ENCODE data around the gene KNSTRN.

The KNSTRN gene

GRCh38 chr15:40367371-40367685 lies 15.2 kb upstream of the KNSTRN start:
- no peak for DNase-seq

GRCh38 chr15:40367686-40368611 lies 14.6 kb upstream of the KNSTRN start:
- DNase-seq: peak; percentile 72

GRCh38 chr15:40368719-40369473 lies 13.6 kb upstream of the KNSTRN start:
- DNase-seq: no peak

GRCh38 chr15:40369474-40369869 lies 13.0 kb upstream of the KNSTRN start:
- DNase-seq: no peak

GRCh38 chr15:40369971-40370370 lies 12.6 kb upstream of the KNSTRN start:
- no peak for DNase-seq

GRCh38 chr15:40372981-40373380 lies 9.5 kb upstream of the KNSTRN start:
- DNase-seq: no peak

- DNase-seq: no peak
Observed at GRCh38 chr15:40377606-40378005, 4.9 kb upstream of the KNSTRN start.

- DNase-seq: no peak
Observed at GRCh38 chr15:40379374-40379773, 3.1 kb upstream of the KNSTRN start.

- no peak for DNase-seq
Observed at GRCh38 chr15:40379853-40380252, 2.7 kb upstream of the KNSTRN start.

- DNase-seq: no peak
Observed at GRCh38 chr15:40380636-40381035, 1.9 kb upstream of the KNSTRN start.

GRCh38 chr15:40381818-40382529 lies 547 bp upstream of the KNSTRN start:
- no peak for DNase-seq

- no peak for DNase-seq
Observed at GRCh38 chr15:40386480-40386879, 4.0 kb downstream of the KNSTRN start.

- no peak for DNase-seq
Observed at GRCh38 chr15:40388941-40389823, 6.7 kb downstream of the KNSTRN start.

GRCh38 chr15:40389824-40390595 lies 7.5 kb downstream of the KNSTRN start:
- DNase-seq: no peak

- no peak for DNase-seq
Observed at GRCh38 chr15:40392986-40393948, 10.7 kb downstream of the KNSTRN start.

GRCh38 chr15:40397688-40398412 lies 15.3 kb downstream of the KNSTRN start:
- no peak for DNase-seq

- peak; percentile 11 for DNase-seq
Observed at GRCh38 chr15:40398413-40398873, 15.9 kb downstream of the KNSTRN start.

- no peak for DNase-seq
Observed at GRCh38 chr15:40399370-40399769, 16.8 kb downstream of the KNSTRN start.
